ENCODE data around the gene JCAD.

- TF ChIP-seq ATF7 (IDR thresholded peaks at IDR 0.05), result no peak
- no peak for TF ChIP-seq ZMIZ1 (IDR thresholded peaks at IDR 0.05; ENCODE audit: low read depth in 2 of 2, low read length in 2 of 2)
Measured at GRCh38 chr10:30047430-30047829, 12.0 kb downstream of the JCAD start.

Measured in K562 (cell line).